Lower leg skin (tissue), 3 donors: ENCODE results near the gene VEGFB.

Experiments
- CTCF ChIP-seq, 3 donors: fragments of 450-650 bp; IDR thresholded peaks; one replicate each; pipeline ENCODE4 v1.5.1; 2016; ENCODE audit warnings: antibody characterized with exemption in 3 of 3, mild to moderate bottlenecking in 3 of 3, moderate library complexity in 2 of 3
- POLR2A ChIP-seq, 2 donors: fragments of 450-650 bp; IDR thresholded peaks; one replicate each; pipeline ENCODE4 v1.6.1; 2016 to 2017; ENCODE audit warnings: antibody characterized with exemption in 2 of 2, mild to moderate bottlenecking in 1 of 2, moderate library complexity in 1 of 2

GRCh38 chr11:64203421-64204079 is 30.8 kb upstream of the VEGFB start:
- TF ChIP-seq POLR2A (IDR thresholded peaks at IDR 0.05) (no peak), CTCF (IDR thresholded peaks at IDR 0.05) (no peak)
